HG02759 (cell line): Measurements from ENCODE around the gene YKT6.
"Not testable (repeated sequence)": the region's sequence is repeated elsewhere in the genome, so short reads cannot be mapped to it uniquely, and the experiment has no call there.

Experiments used
- ATAC-seq: cut with Tn5 transposase; IDR thresholded peaks from one replicate; pipeline ENCODE4 v1.9.1; 2021; ENCODE audit warnings: mild to moderate bottlenecking, moderate library complexity; ENCODE audit not compliant: unreplicated experiment

Gene YKT6

GRCh38 chr7:44171901-44172300 lies 28.9 kb upstream of the YKT6 start:
- ATAC-seq, result not testable (repeated sequence)

GRCh38 chr7:44172352-44172751 lies 28.4 kb upstream of the YKT6 start:
- no peak for ATAC-seq

GRCh38 chr7:44172803-44173424 lies 27.9 kb upstream of the YKT6 start:
- ATAC-seq, result no peak

GRCh38 chr7:44173911-44174693 lies 26.7 kb upstream of the YKT6 start:
- ATAC-seq, result no peak

- not testable (repeated sequence) for ATAC-seq
These were observed 26.2 kb upstream of the YKT6 start for GRCh38 chr7:44174694-44174948.

- ATAC-seq, result no peak
These were observed 25.0 kb upstream of the YKT6 start for GRCh38 chr7:44175730-44176129.

GRCh38 chr7:44176486-44176885 lies 24.3 kb upstream of the YKT6 start:
- ATAC-seq, result no peak

- no peak for ATAC-seq
These were observed 23.1 kb upstream of the YKT6 start for GRCh38 chr7:44177570-44178131.

- no peak for ATAC-seq
These were observed 20.1 kb upstream of the YKT6 start for GRCh38 chr7:44180631-44181030.

GRCh38 chr7:44182827-44183226 lies 18.0 kb upstream of the YKT6 start:
- no peak for ATAC-seq

GRCh38 chr7:44183386-44183785 lies 17.4 kb upstream of the YKT6 start:
- no peak for ATAC-seq

- no peak for ATAC-seq
These were observed 16.4 kb upstream of the YKT6 start for GRCh38 chr7:44184206-44184872.

- no peak for ATAC-seq
These were observed 15.8 kb upstream of the YKT6 start for GRCh38 chr7:44184873-44185446.

GRCh38 chr7:44185729-44186128 lies 15.0 kb upstream of the YKT6 start:
- no peak for ATAC-seq

- no peak for ATAC-seq
These were observed 14.0 kb upstream of the YKT6 start for GRCh38 chr7:44186736-44187135.

GRCh38 chr7:44187636-44188416 lies 13.0 kb upstream of the YKT6 start:
- ATAC-seq, result no peak

GRCh38 chr7:44188480-44189225 lies 12.1 kb upstream of the YKT6 start:
- no peak for ATAC-seq

- no peak for ATAC-seq
These were observed 11.3 kb upstream of the YKT6 start, which contains the start of gene GCK for GRCh38 chr7:44189286-44189992. TSS of gene GCK (minus strand) at chr7:44189439. CDS start at chr7:44188953, 486 bp downstream.
